Duodenal mucosa (tissue), 2 donors: ENCODE results near the gene GPR151.

Experiments
- H3K27ac ChIP-seq: one replicate; pipeline ENCODE4 v1.7.0; 2013; ENCODE audit warnings: low read depth, low read length
- H3K27me3 ChIP-seq, 2 donors: one replicate each; pipeline ENCODE4 v1.7.0; 2013; ENCODE audit warnings: low read length in 2 of 2, control low read depth in 1 of 2; ENCODE audit not compliant: insufficient read depth in 2 of 2, control insufficient read depth in 1 of 2
- H3K36me3 ChIP-seq, 2 donors: one replicate each; pipeline ENCODE4 v1.7.0; 2013; ENCODE audit warnings: low read length in 2 of 2, control low read depth in 1 of 2; ENCODE audit not compliant: insufficient read depth in 2 of 2, control insufficient read depth in 1 of 2
- H3K4me1 ChIP-seq, 2 donors: one replicate each; pipeline ENCODE4 v1.7.0; 2013; ENCODE audit warnings: low read length in 2 of 2, control low read depth in 1 of 2; ENCODE audit not compliant: insufficient read depth in 2 of 2, control insufficient read depth in 1 of 2
- H3K4me3 ChIP-seq, 2 donors: one replicate each; pipeline ENCODE4 v1.7.0; 2013; ENCODE audit warnings: low read length in 2 of 2, low read depth in 1 of 2
- H3K9ac ChIP-seq, 2 donors: one replicate each; pipeline ENCODE4 v1.7.0; 2013; ENCODE audit warnings: low read length in 2 of 2, low read depth in 1 of 2
- H3K9me3 ChIP-seq, 2 donors: one replicate each; pipeline ENCODE4 v1.7.0; 2013; ENCODE audit warnings: low read length in 2 of 2, control low read depth in 1 of 2; ENCODE audit not compliant: control insufficient read depth in 1 of 2

Gene GPR151

DNA sequence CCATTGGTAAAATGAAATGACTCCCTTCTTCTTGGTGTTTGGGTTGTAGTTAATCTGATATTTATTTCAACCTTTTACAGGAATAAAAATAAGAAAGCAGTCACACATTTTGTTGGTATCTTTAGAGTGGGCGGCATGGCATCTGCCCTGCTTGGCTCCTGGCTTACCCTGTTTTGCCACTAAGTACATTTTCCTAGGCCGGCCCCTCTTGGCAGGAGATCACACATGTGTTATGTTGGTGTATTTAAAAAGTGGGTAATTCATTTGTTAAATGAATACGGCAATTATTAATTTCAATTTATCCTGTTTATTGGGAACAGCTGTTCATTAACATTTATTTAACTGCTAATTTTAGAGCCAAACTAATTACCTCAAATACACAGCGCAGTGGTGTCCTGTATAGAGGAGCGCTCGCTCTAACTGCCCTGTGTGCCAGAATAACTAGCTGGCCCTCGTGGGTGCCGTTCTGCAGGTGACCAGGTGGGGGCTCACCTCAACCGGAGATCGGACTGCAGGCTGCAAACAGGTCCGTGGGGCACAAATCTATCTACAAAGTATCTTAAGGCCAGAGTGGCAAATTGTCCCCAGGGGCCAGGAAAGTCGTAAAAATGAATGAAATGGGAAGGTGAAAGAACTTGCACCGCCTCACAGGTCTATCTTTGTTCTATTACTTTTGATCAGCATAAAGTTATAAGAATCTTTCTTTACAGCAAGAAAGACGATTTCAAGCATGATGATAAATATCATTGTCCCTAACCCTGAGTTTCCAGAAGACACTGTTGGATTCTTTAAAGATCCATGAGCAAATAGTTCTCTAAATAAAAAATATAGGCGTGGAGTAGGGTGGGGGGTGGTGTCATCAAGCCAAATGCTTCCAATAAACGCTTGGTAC, 26.2 kb upstream of the GPR151 start:
- Histone ChIP-seq H3K9ac (no peak overlapping the region), H3K4me1 (no peaks in the 10 kb centered on the region), H3K27me3 (no peaks in the 10 kb centered on the region), H3K9me3 (no peaks in the 10 kb centered on the region), H3K36me3 (no peaks in the 10 kb centered on the region), H3K27ac (no peak overlapping the region), H3K4me3 (no peak overlapping the region)

GRCh38 chr5:146540414-146540813, 24.4 kb upstream of the GPR151 start:
- H3K27me3 ChIP-seq, result no peaks in the 10 kb centered on the region
- no peaks in the 10 kb centered on the region for H3K9me3 ChIP-seq
- H3K27ac ChIP-seq, result no peak overlapping the region
- no peak overlapping the region for H3K9ac ChIP-seq
- H3K36me3 ChIP-seq, result no peaks in the 10 kb centered on the region
- no peak overlapping the region for H3K4me3 ChIP-seq
- no peaks in the 10 kb centered on the region for H3K4me1 ChIP-seq

GRCh38 chr5:146539973-146540372, 24.0 kb upstream of the GPR151 start:
- Histone ChIP-seq H3K4me3 (no peak overlapping the region), H3K27me3 (no peaks in the 10 kb centered on the region), H3K9me3 (no peaks in the 10 kb centered on the region), H3K36me3 (no peaks in the 10 kb centered on the region), H3K4me1 (no peaks in the 10 kb centered on the region), H3K9ac (no peak overlapping the region), H3K27ac (no peak overlapping the region)

DNA sequence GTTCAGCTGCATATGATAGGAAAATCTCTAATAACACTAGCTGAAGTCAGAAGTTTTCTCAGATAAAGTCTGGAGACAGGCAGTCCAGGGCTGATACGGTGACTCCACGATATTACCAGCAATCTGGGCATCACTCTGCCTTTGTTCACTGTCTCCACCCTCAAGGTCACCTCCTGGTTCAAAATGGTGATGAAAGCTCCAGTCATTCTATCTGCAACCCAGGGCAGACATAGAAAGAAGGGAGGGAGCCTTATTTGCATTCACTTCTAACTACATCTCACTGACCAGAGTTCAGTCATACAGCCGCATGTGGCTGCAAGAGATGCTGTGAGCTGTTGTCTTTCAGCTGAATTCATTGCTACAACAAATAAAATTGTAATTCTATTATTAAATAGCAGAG, 22.4 kb upstream of the GPR151 start:
- Histone ChIP-seq H3K36me3 (no peaks in the 10 kb centered on the region), H3K9me3 (no peaks in the 10 kb centered on the region), H3K27ac (no peak overlapping the region), H3K27me3 (no peaks in the 10 kb centered on the region), H3K4me3 (no peak overlapping the region), H3K4me1 (no peaks in the 10 kb centered on the region), H3K9ac (no peak overlapping the region)

DNA sequence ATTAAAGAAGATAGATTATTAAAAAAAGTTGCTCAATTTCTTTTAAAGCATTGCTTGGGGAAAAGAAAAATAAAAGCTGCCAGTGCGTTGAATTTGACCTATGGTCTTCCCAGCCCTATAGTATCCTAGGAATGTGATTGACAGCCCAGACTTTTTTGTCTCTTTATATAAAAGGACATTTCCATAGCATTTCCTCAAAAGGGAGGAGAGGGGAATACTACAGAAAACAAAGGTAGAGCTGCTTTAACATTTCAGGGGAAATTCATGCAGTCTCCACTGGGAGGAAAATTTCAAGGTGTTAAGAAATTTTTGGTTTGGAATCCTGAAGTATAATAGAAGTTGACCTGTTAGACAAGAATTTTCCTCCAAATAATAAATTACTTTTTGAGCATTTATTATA, 17.9 kb upstream of the GPR151 start:
- Histone ChIP-seq H3K9ac (no peak overlapping the region), H3K4me3 (no peak overlapping the region), H3K27ac (no peak overlapping the region), H3K27me3 (no peaks in the 10 kb centered on the region), H3K36me3 (no peaks in the 10 kb centered on the region), H3K4me1 (no peaks in the 10 kb centered on the region), H3K9me3 (no peaks in the 10 kb centered on the region)

DNA sequence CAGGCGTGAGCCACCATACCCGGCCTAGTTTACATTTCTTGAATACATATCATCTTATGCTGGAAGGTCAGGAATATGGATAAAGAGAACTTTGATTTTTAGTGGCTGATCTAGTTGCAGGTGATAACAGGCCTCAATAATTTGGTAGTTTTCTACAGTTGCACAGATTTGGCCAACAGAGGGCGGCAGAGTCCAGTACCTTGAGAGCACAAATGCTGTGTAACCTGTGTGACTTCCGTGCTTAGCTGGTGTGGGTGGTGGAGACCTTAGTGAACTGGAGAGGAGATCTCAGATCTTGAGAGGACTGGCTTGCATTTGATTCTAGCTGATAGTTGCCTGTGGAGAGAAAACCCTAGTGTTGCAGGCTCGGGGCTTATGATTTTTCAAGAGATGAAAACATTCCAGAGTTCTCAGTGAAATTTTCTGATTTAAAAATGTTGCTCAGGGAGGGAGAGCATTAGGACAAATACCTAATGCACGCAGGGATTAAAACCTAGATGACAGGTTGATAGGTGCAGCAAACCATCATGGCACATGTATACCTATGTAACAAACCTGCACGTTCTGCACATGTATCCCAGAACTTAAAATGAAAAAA, 17.4 kb upstream of the GPR151 start:
- no peak overlapping the region for H3K27ac ChIP-seq
- no peaks in the 10 kb centered on the region for H3K36me3 ChIP-seq
- no peaks in the 10 kb centered on the region for H3K9me3 ChIP-seq
- no peaks in the 10 kb centered on the region for H3K27me3 ChIP-seq
- H3K9ac ChIP-seq, result no peak overlapping the region
- no peak overlapping the region for H3K4me3 ChIP-seq
- no peaks in the 10 kb centered on the region for H3K4me1 ChIP-seq

DNA sequence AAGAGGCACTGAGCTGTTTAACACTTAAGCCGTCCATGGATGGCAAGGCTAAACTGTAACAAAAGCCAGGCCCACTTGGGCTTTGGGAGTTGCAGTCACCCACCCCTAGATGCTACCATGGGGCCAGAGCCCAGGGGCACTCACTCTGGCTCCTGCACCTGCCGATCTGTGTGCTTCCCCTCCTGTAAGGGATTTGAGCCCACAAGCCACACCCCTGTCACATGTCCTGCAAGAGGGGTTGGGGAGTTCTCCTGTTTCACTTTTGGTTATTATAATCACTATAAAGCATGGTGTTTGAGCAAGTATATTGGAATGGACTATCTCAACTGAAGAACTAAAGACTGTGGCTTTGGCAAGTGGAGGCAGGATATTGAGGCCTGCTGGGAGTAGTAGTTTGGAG, 14.0 kb upstream of the GPR151 start:
- Histone ChIP-seq H3K27me3 (no peaks in the 10 kb centered on the region), H3K4me1 (no peaks in the 10 kb centered on the region), H3K9me3 (no peaks in the 10 kb centered on the region), H3K9ac (no peak overlapping the region), H3K36me3 (no peaks in the 10 kb centered on the region), H3K27ac (no peak overlapping the region), H3K4me3 (no peak overlapping the region)

GRCh38 chr5:146528236-146528635, 12.2 kb upstream of the GPR151 start:
- H3K36me3 ChIP-seq, result no peaks in the 10 kb centered on the region

DNA sequence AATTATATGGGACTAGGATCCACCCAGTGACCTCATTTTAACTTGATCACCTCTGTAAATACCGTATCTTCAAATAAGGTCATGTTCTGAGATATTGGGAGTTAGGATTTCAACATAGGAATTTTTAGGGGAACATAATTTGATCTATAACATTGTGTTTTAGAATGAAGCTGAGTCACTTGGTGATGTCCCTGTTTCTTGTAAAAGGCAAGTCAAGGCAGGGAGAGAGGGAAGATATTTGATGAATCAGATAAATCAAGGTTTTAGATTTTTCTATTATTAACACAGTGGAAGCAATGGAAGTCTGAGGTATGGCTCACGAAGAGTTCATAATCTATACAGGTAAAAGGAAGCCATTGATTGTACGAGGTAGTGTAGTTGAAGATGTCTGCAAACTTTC, 11.8 kb upstream of the GPR151 start:
- H3K4me3 ChIP-seq, result no peak overlapping the region
- no peaks in the 10 kb centered on the region for H3K4me1 ChIP-seq
- H3K9ac ChIP-seq, result no peak overlapping the region
- H3K27me3 ChIP-seq, result no peaks in the 10 kb centered on the region
- no peak overlapping the region for H3K27ac ChIP-seq
- no peaks in the 10 kb centered on the region for H3K9me3 ChIP-seq
- no peaks in the 10 kb centered on the region for H3K36me3 ChIP-seq

More at GRCh38 chr5:146528236-146528635, 12.2 kb upstream of the GPR151 start:
- Histone ChIP-seq H3K4me3 (no peak overlapping the region), H3K9me3 (no peaks in the 10 kb centered on the region), H3K27me3 (no peaks in the 10 kb centered on the region), H3K4me1 (no peaks in the 10 kb centered on the region), H3K9ac (no peak overlapping the region), H3K27ac (no peak overlapping the region)

GRCh38 chr5:146523698-146524097, 7.7 kb upstream of the GPR151 start:
- H3K36me3 ChIP-seq, result no peaks in the 10 kb centered on the region
- no peaks in the 10 kb centered on the region for H3K9me3 ChIP-seq
- H3K27ac ChIP-seq, result no peak overlapping the region
- H3K9ac ChIP-seq, result no peak overlapping the region
- H3K27me3 ChIP-seq, result no peaks in the 10 kb centered on the region
- no peak overlapping the region for H3K4me3 ChIP-seq
- no peaks in the 10 kb centered on the region for H3K4me1 ChIP-seq
